WTC11 (cell line): ENCODE data around the gene PLA2G4E.

Experiments
- ATF1 ChIP-seq: sonication (generic); formaldehyde crosslinking; IDR thresholded peaks from 2 replicates; pipeline ENCODE4 v1.8.1; 2023; ENCODE audit warnings: mild to moderate bottlenecking, moderate library complexity, missing genetic modification reagents
- CREM ChIP-seq: sonication (generic); formaldehyde crosslinking; IDR thresholded peaks from 2 replicates; pipeline ENCODE4 v1.8.1; 2022; ENCODE audit warnings: mild to moderate bottlenecking, missing genetic modification reagents, moderate library complexity
- NR2C2 ChIP-seq: sonication (generic); formaldehyde crosslinking; IDR thresholded peaks from 2 replicates; pipeline ENCODE4 v1.8.0; 2022; ENCODE audit warnings: mild to moderate bottlenecking, missing genetic modification reagents
- TP53 ChIP-seq: sonication (generic); formaldehyde crosslinking; IDR thresholded peaks from 2 replicates; pipeline ENCODE4 v1.8.1; 2023; ENCODE audit warnings: mild to moderate bottlenecking, missing genetic modification reagents
- TF ChIP-seq, protein P1 (sequence below): fragments of 200-600 bp; IDR thresholded peaks from 2 replicates; pipeline ENCODE4 v1.8.0; 2022; ENCODE audit warnings: antibody characterized with exemption
- TF ChIP-seq, protein P2 (sequence below): sonication (generic); formaldehyde crosslinking; IDR thresholded peaks from 2 replicates; pipeline ENCODE4 v1.8.0; 2022; ENCODE audit warnings: mild to moderate bottlenecking, missing genetic modification reagents
- TF ChIP-seq, protein P3 (sequence below): fragments of 250-450 bp; sonication (Bioruptor Pico); IDR thresholded peaks from 2 replicates; pipeline ENCODE4 v1.9.0; 2021; ENCODE audit warnings: mild to moderate bottlenecking

DNA sequence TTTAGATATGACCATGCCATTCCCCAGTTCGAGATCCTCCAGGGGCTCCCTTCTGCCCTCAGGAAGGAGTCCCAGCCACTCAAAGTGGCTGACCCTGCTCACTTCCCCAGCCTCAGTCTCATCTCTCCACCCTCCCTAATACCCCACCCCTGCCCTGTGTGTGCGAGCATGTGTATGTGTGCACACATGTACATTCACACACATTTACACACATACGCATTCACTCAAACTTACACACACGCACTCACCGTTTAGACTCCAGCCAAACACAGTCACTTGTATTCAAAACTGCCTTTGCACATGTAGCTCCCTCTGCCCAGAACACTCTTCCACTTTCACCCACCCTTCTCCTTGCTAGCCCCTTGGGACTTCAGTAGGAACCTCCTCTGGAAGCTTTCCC, 11.4 kb downstream of the PLA2G4E start:
- TF ChIP-seq, protein P1, sequence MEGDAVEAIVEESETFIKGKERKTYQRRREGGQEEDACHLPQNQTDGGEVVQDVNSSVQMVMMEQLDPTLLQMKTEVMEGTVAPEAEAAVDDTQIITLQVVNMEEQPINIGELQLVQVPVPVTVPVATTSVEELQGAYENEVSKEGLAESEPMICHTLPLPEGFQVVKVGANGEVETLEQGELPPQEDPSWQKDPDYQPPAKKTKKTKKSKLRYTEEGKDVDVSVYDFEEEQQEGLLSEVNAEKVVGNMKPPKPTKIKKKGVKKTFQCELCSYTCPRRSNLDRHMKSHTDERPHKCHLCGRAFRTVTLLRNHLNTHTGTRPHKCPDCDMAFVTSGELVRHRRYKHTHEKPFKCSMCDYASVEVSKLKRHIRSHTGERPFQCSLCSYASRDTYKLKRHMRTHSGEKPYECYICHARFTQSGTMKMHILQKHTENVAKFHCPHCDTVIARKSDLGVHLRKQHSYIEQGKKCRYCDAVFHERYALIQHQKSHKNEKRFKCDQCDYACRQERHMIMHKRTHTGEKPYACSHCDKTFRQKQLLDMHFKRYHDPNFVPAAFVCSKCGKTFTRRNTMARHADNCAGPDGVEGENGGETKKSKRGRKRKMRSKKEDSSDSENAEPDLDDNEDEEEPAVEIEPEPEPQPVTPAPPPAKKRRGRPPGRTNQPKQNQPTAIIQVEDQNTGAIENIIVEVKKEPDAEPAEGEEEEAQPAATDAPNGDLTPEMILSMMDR = no peak
- no peak for TF ChIP-seq NR2C2 (CRISPR knock-in tag)
- no peak for TF ChIP-seq TP53
- TF ChIP-seq, protein P2, sequence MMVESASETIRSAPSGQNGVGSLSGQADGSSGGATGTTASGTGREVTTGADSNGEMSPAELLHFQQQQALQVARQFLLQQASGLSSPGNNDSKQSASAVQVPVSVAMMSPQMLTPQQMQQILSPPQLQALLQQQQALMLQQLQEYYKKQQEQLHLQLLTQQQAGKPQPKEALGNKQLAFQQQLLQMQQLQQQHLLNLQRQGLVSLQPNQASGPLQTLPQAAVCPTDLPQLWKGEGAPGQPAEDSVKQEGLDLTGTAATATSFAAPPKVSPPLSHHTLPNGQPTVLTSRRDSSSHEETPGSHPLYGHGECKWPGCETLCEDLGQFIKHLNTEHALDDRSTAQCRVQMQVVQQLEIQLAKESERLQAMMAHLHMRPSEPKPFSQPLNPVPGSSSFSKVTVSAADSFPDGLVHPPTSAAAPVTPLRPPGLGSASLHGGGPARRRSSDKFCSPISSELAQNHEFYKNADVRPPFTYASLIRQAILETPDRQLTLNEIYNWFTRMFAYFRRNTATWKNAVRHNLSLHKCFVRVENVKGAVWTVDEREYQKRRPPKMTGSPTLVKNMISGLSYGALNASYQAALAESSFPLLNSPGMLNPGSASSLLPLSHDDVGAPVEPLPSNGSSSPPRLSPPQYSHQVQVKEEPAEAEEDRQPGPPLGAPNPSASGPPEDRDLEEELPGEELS = no peak
- no peak for TF ChIP-seq CREM (CRISPR knock-in tag)
- TF ChIP-seq, protein P3, sequence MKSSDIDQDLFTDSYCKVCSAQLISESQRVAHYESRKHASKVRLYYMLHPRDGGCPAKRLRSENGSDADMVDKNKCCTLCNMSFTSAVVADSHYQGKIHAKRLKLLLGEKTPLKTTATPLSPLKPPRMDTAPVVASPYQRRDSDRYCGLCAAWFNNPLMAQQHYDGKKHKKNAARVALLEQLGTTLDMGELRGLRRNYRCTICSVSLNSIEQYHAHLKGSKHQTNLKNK (CRISPR knock-in tag) = no peak
- TF ChIP-seq ATF1 (CRISPR knock-in tag) = no peak
